HCT116 (cell line): Measurements from ENCODE around the gene RAB3B. TPM values are rescaled to one million over a fixed set of nuclear protein-coding genes. Genes with fewer than 3 reads are reported as not detected.

Experiments
- ATAC-seq: fragments of 200-7000 bp; cut with Tn5 transposase; 2 replicates; pipeline ENCODE4 v1.9.1; 2020; ENCODE audit warnings: mild to moderate bottlenecking, moderate library complexity
- BruUV-seq: library from RNA; stranded (reverse); fragments of 400-500 nt; replicated peaks from 2 replicates; lab custom pipeline; 2021; lab: Mats Ljungman, UMichigan
- CTCF ChIA-PET: fragments of 300-600 bp; sonication (Branson Sonifier 250); formaldehyde crosslinking; loops from one replicate; lab custom pipeline; 2021; ENCODE audit warnings: antibody characterized with exemption; lab: Charles Lee
- POLR2A ChIA-PET: fragments of 300-600, 350-600 bp; sonication (Branson Sonifier 250); formaldehyde crosslinking; loops from one replicate; lab custom pipeline; 2021; ENCODE audit warnings: antibody characterized with exemption; lab: Charles Lee
- RAD21 ChIA-PET, 2 experiments: fragments of 300-600 bp; sonication (Branson Sonifier 250); formaldehyde crosslinking; loops; one replicate each; lab custom pipeline; 2023; ENCODE audit warnings: low total read pairs in 2 of 2; ENCODE audit not compliant: uncharacterized antibody in 2 of 2, unreplicated experiment in 2 of 2, low non-redundant PET in 1 of 2; lab: Charles Lee
- DNase-seq: peaks from one replicate; pipeline ENCODE4 v3.0.0-alpha.2; 2010; ENCODE audit warnings: low read depth, low spot score
- H2AFZ ChIP-seq: fragments of 200-600 bp; shearing (Covaris generic), sonication (generic); 2 replicates; pipeline ENCODE4 v1.6.1; 2017; ENCODE audit warnings: low read depth, mixed run types, mixed read lengths, antibody characterized with exemption, low read length; ENCODE audit not compliant: poor library complexity, severe bottlenecking
- H3K27ac ChIP-seq: 2 replicates; pipeline ENCODE4 v1.5.1; 2012; ENCODE audit warnings: low read depth, low read length
- H3K27me3 ChIP-seq: fragments of 200-600 bp; sonication (generic); 2 replicates; pipeline ENCODE4 v1.6.1; 2016; ENCODE audit warnings: mixed run types, low read length, mixed read lengths; ENCODE audit not compliant: insufficient read depth
- H3K36me3 ChIP-seq, 2 experiments: fragments of 200-500 bp in 1 of 2; fragments of 200-600 bp in 1 of 2; sonication (Bioruptor generic) in 1 of 2; sonication (generic) in 1 of 2; 2 replicates each; pipeline versions ENCODE4 v1.5.1 to v1.6.1; 2014 to 2016; ENCODE audit warnings: low read length in 2 of 2, inconsistent platforms in 1 of 2, mixed read lengths in 1 of 2, mixed run types in 1 of 2; ENCODE audit not compliant: insufficient read depth in 2 of 2, control insufficient read depth in 1 of 2
- H3K4me1 ChIP-seq, 2 experiments: fragments of 200-600 bp in 1 of 2; sonication (generic) in 1 of 2; 2 replicates each; pipeline versions ENCODE4 v1.5.1 to v1.6.1; 2012 to 2017; ENCODE audit warnings: low read length in 2 of 2, inconsistent platforms in 1 of 2, mild to moderate bottlenecking in 1 of 2, mixed read lengths in 1 of 2, mixed run types in 1 of 2, moderate library complexity in 1 of 2; ENCODE audit not compliant: insufficient read depth in 2 of 2, control insufficient read depth in 1 of 2
- H3K4me2 ChIP-seq: fragments of 200-600 bp; sonication (generic); 2 replicates; pipeline ENCODE4 v1.6.1; 2017; ENCODE audit warnings: mixed run types, low read length, mixed read lengths
- H3K4me3 ChIP-seq, 2 experiments: fragments of 200-600 bp in 1 of 2; sonication (generic) in 1 of 2; replicated peaks in 1 of 2; 2 replicates each; pipeline ENCODE4 v1.5.1; 2011 to 2016; ENCODE audit warnings: low read length in 2 of 2, control low read depth in 1 of 2, low read depth in 1 of 2, mild to moderate bottlenecking in 1 of 2, mixed read lengths in 1 of 2, mixed run types in 1 of 2
- H3K79me2 ChIP-seq: fragments of 200-600 bp; sonication (generic); 2 replicates; pipeline ENCODE4 v1.6.1; 2017; ENCODE audit warnings: mild to moderate bottlenecking, mixed run types, low read length, moderate library complexity, mixed read lengths; ENCODE audit not compliant: insufficient read depth
- H3K9ac ChIP-seq: fragments of 200-600 bp; sonication (generic); 2 replicates; pipeline ENCODE4 v1.6.1; 2016; ENCODE audit warnings: low read length, mixed read lengths
- H3K9me2 ChIP-seq: fragments of 200-600 bp; sonication (generic), shearing (Covaris generic); 2 replicates; pipeline ENCODE4 v1.6.1; 2017; ENCODE audit warnings: mixed run types, mild to moderate bottlenecking, moderate library complexity; ENCODE audit not compliant: insufficient read depth
- H3K9me3 ChIP-seq, 2 experiments: fragments of 200-500 bp in 1 of 2; fragments of 200-600 bp in 1 of 2; sonication (Bioruptor generic) in 1 of 2; sonication (generic) in 1 of 2; 2 replicates each; pipeline ENCODE4 v1.6.1; 2014 to 2017; ENCODE audit warnings: low read length in 2 of 2, mixed read lengths in 2 of 2, inconsistent platforms in 1 of 2, low read depth in 1 of 2, mild to moderate bottlenecking in 1 of 2, mixed run types in 1 of 2, moderate library complexity in 1 of 2; ENCODE audit not compliant: control insufficient read depth in 1 of 2, insufficient read depth in 1 of 2
- H4K20me1 ChIP-seq: fragments of 200-600 bp; sonication (generic), shearing (Covaris generic); 2 replicates; pipeline ENCODE4 v1.6.1; 2017; ENCODE audit warnings: mixed run types, mild to moderate bottlenecking, moderate library complexity; ENCODE audit not compliant: insufficient read depth
- CBX3 ChIP-seq: IDR thresholded peaks from 2 replicates; pipeline ENCODE4 v1.6.1; 2012; ENCODE audit warnings: low read depth
- CEBPB ChIP-seq: IDR thresholded peaks from 2 replicates; pipeline ENCODE4 v1.6.1; 2012; ENCODE audit warnings: low read depth
- EGR1 ChIP-seq: IDR thresholded peaks from 2 replicates; pipeline ENCODE4 v1.6.1; 2012; ENCODE audit warnings: low read depth
- EZH2 ChIP-seq: fragments of 200-600 bp; sonication (generic); IDR thresholded peaks from 2 replicates; pipeline ENCODE4 v1.6.1; 2017; ENCODE audit warnings: antibody characterized with exemption, mixed run types
- FOSL1 ChIP-seq: IDR thresholded peaks from 2 replicates; pipeline ENCODE4 v1.6.1; 2012; ENCODE audit warnings: low read depth
- JUND ChIP-seq: IDR thresholded peaks from 2 replicates; pipeline ENCODE4 v1.6.1; 2012
- POLR2AphosphoS5 ChIP-seq: IDR thresholded peaks from 2 replicates; pipeline ENCODE4 v1.6.1; 2011; ENCODE audit warnings: mild to moderate bottlenecking, low read depth, low read length, moderate library complexity
- RAD21 ChIP-seq: IDR thresholded peaks from 2 replicates; pipeline ENCODE4 v1.6.1; 2012; ENCODE audit warnings: low read depth, mild to moderate bottlenecking
- SIN3A ChIP-seq: IDR thresholded peaks from 2 replicates; pipeline ENCODE4 v1.6.1; 2012; ENCODE audit warnings: low read depth
- SP1 ChIP-seq: IDR thresholded peaks from 2 replicates; pipeline ENCODE4 v1.6.1; 2012; ENCODE audit warnings: low read depth
- SRF ChIP-seq: IDR thresholded peaks from 2 replicates; pipeline ENCODE4 v1.6.1; 2012; ENCODE audit warnings: low read depth
- TCF7L2 ChIP-seq: IDR thresholded peaks from 2 replicates; pipeline ENCODE4 v1.7.0; 2011; ENCODE audit warnings: borderline replicate concordance, inconsistent platforms; ENCODE audit not compliant: insufficient read depth, insufficient read length; ENCODE audit errors: extremely low read depth
- YY1 ChIP-seq: IDR thresholded peaks from 2 replicates; pipeline ENCODE4 v1.6.1; 2011; ENCODE audit warnings: low read length, low read depth, moderate library complexity, mild to moderate bottlenecking; ENCODE audit not compliant: insufficient replicate concordance; ENCODE audit errors: extremely low read depth
- ZFX ChIP-seq: fragments of 450-650 bp; IDR thresholded peaks from 2 replicates; pipeline ENCODE4 v1.6.1; 2017
- intact Hi-C: fragments of 100-400 bp; cut with micrococcal nuclease; formaldehyde crosslinking; loops from 2 replicates; pipeline ENCODE4 v1.10.0; 2022
- total RNA-seq: library from RNA; stranded (reverse); gene quantifications from one replicate; pipeline ENCODE4 v1.2.1, GENCODE V29; 2021; ENCODE audit not compliant: unreplicated experiment
- TF ChIP-seq, protein P1 (sequence below), 3 experiments: fragments of 200-600 bp in 1 of 3; sonication (generic) in 1 of 3; IDR thresholded peaks in 2 of 3; conservative IDR thresholded peaks in 1 of 3; 2 replicates each; pipeline ENCODE4 v1.5.1; 2012 to 2017; ENCODE audit warnings: low read depth in 2 of 3, low read length in 2 of 3, antibody characterized with exemption in 1 of 3, borderline replicate concordance in 1 of 3, control low read depth in 1 of 3, mild to moderate bottlenecking in 1 of 3, mixed read lengths in 1 of 3, mixed run types in 1 of 3, moderate library complexity in 1 of 3; ENCODE audit not compliant: insufficient read depth in 1 of 3
- TF ChIP-seq, protein P2 (sequence below): IDR thresholded peaks from 2 replicates; pipeline ENCODE4 v1.6.1; 2012
- TF ChIP-seq, protein P3 (sequence below): IDR thresholded peaks from 2 replicates; pipeline ENCODE4 v1.6.1; 2011; ENCODE audit warnings: mild to moderate bottlenecking, low read length, moderate library complexity; ENCODE audit not compliant: insufficient replicate concordance; ENCODE audit errors: extremely low read depth
- TF ChIP-seq, protein P4 (sequence below): IDR thresholded peaks from 2 replicates; pipeline ENCODE4 v1.6.1; 2012

The RAB3B gene
- total RNA-seq, 1 experiment from 2014 or later: 15.1 TPM

DNA sequence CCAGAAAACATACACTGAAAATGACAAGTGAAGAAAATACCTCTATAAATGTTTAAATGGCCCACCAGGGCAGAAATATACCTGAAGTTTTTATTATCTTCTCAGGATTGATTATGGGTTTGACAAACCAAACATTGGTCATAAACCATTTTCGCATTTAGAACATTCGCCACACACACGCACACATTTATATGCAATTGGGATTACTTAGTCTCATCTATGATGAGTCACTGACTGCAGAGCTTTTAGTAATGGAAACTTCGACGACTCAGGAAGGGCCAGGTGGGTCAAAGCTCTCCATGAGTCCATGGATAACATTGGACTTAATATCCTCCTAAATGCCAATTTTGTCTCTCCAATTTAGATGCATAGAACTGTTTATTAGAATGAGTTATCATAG, 128.8 kb downstream of the RAB3B start:
- H3K4me2 ChIP-seq: no peak overlapping the region; the same call in 1 of the 2 replicates
- H3K27ac ChIP-seq: no peak overlapping the region
- ChIA-PET CTCF (no interaction called here), POLR2A (no interaction called here), RAD21 (no interaction called here)
- peaks cover 0 to 11% of the 10 kb centered on the region in 2 experiments; a peak in 1 of 4 replicates for H3K4me1 ChIP-seq
- peaks cover 89% of the 10 kb centered on the region for H3K79me2 ChIP-seq
- no TSS peak for BruUV-seq
- DNase-seq (no peak), ATAC-seq (no peak)
- H2AFZ ChIP-seq: no peak overlapping the region
- H3K36me3 ChIP-seq: no peaks in the 10 kb centered on the region; a peak in 1 of 4 replicates
- no peaks in the 10 kb centered on the region for H3K9me3 ChIP-seq
- intact Hi-C loops: no loop called here
- H3K9me2 ChIP-seq: no peaks in the 10 kb centered on the region
- H3K27me3 ChIP-seq: no peaks in the 10 kb centered on the region
- H3K9ac ChIP-seq: no peak overlapping the region
- TF ChIP-seq TCF7L2 (no peak), CBX3 (0 out of 2 replicates have a peak, but pooled peaks have one; percentile 34), JUND (peak; percentile 51), POLR2AphosphoS5 (no peak), SP1 (no peak), SIN3A (no peak), SRF (no peak), YY1 (no peak), EZH2 (no peak), FOSL1 (peak; percentile 57), CEBPB (0 out of 2 replicates have a peak, but pooled peaks have one; percentile 11), EGR1 (no peak), RAD21 (no peak), ZFX (no peak)
- TF ChIP-seq, protein P1, sequence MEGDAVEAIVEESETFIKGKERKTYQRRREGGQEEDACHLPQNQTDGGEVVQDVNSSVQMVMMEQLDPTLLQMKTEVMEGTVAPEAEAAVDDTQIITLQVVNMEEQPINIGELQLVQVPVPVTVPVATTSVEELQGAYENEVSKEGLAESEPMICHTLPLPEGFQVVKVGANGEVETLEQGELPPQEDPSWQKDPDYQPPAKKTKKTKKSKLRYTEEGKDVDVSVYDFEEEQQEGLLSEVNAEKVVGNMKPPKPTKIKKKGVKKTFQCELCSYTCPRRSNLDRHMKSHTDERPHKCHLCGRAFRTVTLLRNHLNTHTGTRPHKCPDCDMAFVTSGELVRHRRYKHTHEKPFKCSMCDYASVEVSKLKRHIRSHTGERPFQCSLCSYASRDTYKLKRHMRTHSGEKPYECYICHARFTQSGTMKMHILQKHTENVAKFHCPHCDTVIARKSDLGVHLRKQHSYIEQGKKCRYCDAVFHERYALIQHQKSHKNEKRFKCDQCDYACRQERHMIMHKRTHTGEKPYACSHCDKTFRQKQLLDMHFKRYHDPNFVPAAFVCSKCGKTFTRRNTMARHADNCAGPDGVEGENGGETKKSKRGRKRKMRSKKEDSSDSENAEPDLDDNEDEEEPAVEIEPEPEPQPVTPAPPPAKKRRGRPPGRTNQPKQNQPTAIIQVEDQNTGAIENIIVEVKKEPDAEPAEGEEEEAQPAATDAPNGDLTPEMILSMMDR (IDR thresholded peaks at IDR 0.05 in 2 of 3, conservative IDR thresholded peaks at IDR 0.05 in 1 of 3; ENCODE audit: borderline replicate concordance in 1 of 3, insufficient read depth in 1 of 3, low read depth in 2 of 3, low read length in 2 of 3): no peak
- TF ChIP-seq, protein P2, sequence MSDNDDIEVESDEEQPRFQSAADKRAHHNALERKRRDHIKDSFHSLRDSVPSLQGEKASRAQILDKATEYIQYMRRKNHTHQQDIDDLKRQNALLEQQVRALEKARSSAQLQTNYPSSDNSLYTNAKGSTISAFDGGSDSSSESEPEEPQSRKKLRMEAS: no peak
- TF ChIP-seq, protein P3, sequence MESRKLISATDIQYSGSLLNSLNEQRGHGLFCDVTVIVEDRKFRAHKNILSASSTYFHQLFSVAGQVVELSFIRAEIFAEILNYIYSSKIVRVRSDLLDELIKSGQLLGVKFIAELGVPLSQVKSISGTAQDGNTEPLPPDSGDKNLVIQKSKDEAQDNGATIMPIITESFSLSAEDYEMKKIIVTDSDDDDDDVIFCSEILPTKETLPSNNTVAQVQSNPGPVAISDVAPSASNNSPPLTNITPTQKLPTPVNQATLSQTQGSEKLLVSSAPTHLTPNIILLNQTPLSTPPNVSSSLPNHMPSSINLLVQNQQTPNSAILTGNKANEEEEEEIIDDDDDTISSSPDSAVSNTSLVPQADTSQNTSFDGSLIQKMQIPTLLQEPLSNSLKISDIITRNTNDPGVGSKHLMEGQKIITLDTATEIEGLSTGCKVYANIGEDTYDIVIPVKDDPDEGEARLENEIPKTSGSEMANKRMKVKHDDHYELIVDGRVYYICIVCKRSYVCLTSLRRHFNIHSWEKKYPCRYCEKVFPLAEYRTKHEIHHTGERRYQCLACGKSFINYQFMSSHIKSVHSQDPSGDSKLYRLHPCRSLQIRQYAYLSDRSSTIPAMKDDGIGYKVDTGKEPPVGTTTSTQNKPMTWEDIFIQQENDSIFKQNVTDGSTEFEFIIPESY: no peak
- TF ChIP-seq, protein P4, sequence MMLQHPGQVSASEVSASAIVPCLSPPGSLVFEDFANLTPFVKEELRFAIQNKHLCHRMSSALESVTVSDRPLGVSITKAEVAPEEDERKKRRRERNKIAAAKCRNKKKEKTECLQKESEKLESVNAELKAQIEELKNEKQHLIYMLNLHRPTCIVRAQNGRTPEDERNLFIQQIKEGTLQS: no peak
- H3K4me3 ChIP-seq: no peak overlapping the region
- H4K20me1 ChIP-seq: peaks cover 6% of the 10 kb centered on the region; the same call in 1 of the 2 replicates
